Lower lobe of right lung (tissue), 2 donors: ENCODE measurements around the gene C9orf72. TPM values are rescaled to one million over a fixed set of nuclear protein-coding genes. Genes with fewer than 3 reads are reported as not detected.

Experiments
- ATAC-seq, 2 donors: fragments of 200-7000 bp; cut with Tn5 transposase; one replicate each; pipeline ENCODE4 v1.9.1; 2020 to 2022; ENCODE audit warnings: mild to moderate bottlenecking in 2 of 2, moderate library complexity in 2 of 2
- DNase-seq: peaks from one replicate; pipeline ENCODE4 v3.0.0-alpha.2; 2020
- H3K27ac ChIP-seq: fragments of 200-600 bp; one replicate; pipeline ENCODE4 v1.8.0; 2022
- H3K27me3 ChIP-seq: fragments of 200-600 bp; one replicate; pipeline ENCODE4 v1.8.0; 2022; ENCODE audit warnings: low read depth
- H3K36me3 ChIP-seq: fragments of 200-600 bp; one replicate; pipeline ENCODE4 v1.8.0; 2022; ENCODE audit warnings: mild to moderate bottlenecking
- H3K4me1 ChIP-seq: fragments of 200-600 bp; one replicate; pipeline ENCODE4 v1.8.0; 2022
- H3K4me3 ChIP-seq: fragments of 200-600 bp; one replicate; pipeline ENCODE4 v1.8.0; 2022; ENCODE audit warnings: mild to moderate bottlenecking
- H3K9me3 ChIP-seq: fragments of 200-600 bp; one replicate; pipeline ENCODE4 v1.8.0; 2022
- CTCF ChIP-seq: fragments of 200-600 bp; IDR thresholded peaks from one replicate; pipeline ENCODE4 v1.8.0; 2022; ENCODE audit warnings: antibody characterized with exemption, mild to moderate bottlenecking
- intact Hi-C: fragments of 100-400 bp; cut with DNase I; formaldehyde crosslinking; loops from one replicate; pipeline ENCODE4 v1.11.0; 2022
- total RNA-seq: library from RNA; stranded (reverse); fragmentation: NEBNext Ultra II Directional; extraction: Animal tissue kit (Norgen Biotek cat#: 25700); gene quantifications from one replicate; pipeline ENCODE4 v1.2.1, GENCODE V29; 2021
- donor health status: DM: no; HTN: yes; CAD: no; lungs with severe emphysema.

Gene C9orf72
- total RNA-seq, 1 donor from 2014 or later, result 28.9 TPM

GRCh38 chr9:27535701-27536118, 37.6 kb downstream of the C9orf72 start:
- no peak overlapping the region for H3K27ac ChIP-seq
- no peaks in the 10 kb centered on the region for H3K27me3 ChIP-seq
- TF ChIP-seq CTCF, result no peak
- ATAC-seq (peak; percentile 32 to 43), DNase-seq (no peak)
- H3K4me3 ChIP-seq, result no peak overlapping the region
- intact Hi-C loops, result no loop called here
- H3K36me3 ChIP-seq, result no peaks in the 10 kb centered on the region
- H3K4me1 ChIP-seq, result peaks cover 71% of the 10 kb centered on the region
- H3K9me3 ChIP-seq, result no peaks in the 10 kb centered on the region

GRCh38 chr9:27534658-27535209, 38.5 kb downstream of the C9orf72 start:
- Histone ChIP-seq H3K36me3 (no peaks in the 10 kb centered on the region), H3K4me1 (peaks cover 68% of the 10 kb centered on the region), H3K9me3 (no peaks in the 10 kb centered on the region), H3K27me3 (no peaks in the 10 kb centered on the region), H3K27ac (peak overlapping the region; percentile 32), H3K4me3 (no peak overlapping the region)
- TF ChIP-seq CTCF, result no peak
- no peak for DNase-seq
- intact Hi-C loops, result no loop called here
- ATAC-seq, result peak; percentile 59 to 75

GRCh38 chr9:27534131-27534530, 39.1 kb downstream of the C9orf72 start:
- no peak for DNase-seq
- peak overlapping the region; percentile 32 for H3K27ac ChIP-seq
- no peak overlapping the region for H3K4me3 ChIP-seq
- H3K9me3 ChIP-seq, result no peaks in the 10 kb centered on the region
- H3K27me3 ChIP-seq, result no peaks in the 10 kb centered on the region
- intact Hi-C loops, result no loop called here
- H3K36me3 ChIP-seq, result no peaks in the 10 kb centered on the region
- TF ChIP-seq CTCF, result no peak
- no peak for ATAC-seq
- peaks cover 62% of the 10 kb centered on the region for H3K4me1 ChIP-seq

- TF ChIP-seq CTCF, result no peak
- Histone ChIP-seq H3K27ac (no peak overlapping the region), H3K4me3 (no peak overlapping the region), H3K36me3 (no peaks in the 10 kb centered on the region), H3K9me3 (no peaks in the 10 kb centered on the region), H3K4me1 (peaks cover 55% of the 10 kb centered on the region), H3K27me3 (no peaks in the 10 kb centered on the region)
- ATAC-seq, result no peak
- DNase-seq, result no peak
- intact Hi-C loops, result no loop called here
These were observed 40.0 kb downstream of the C9orf72 start for GRCh38 chr9:27533311-27533710.

GRCh38 chr9:27532046-27532445, 41.2 kb downstream of the C9orf72 start:
- no peak for TF ChIP-seq CTCF
- Histone ChIP-seq H3K9me3 (no peaks in the 10 kb centered on the region), H3K36me3 (no peaks in the 10 kb centered on the region), H3K4me3 (no peak overlapping the region), H3K27ac (no peak overlapping the region), H3K4me1 (peaks cover 54% of the 10 kb centered on the region), H3K27me3 (no peaks in the 10 kb centered on the region)
- no peak for ATAC-seq
- intact Hi-C loops, result no loop called here
- no peak for DNase-seq
